EL (cell line): ENCODE measurements around the gene RBM47.

Experiments used
- DNase-seq: peaks from one replicate; pipeline ENCODE4 v3.0.0-alpha.2; 2016

Gene RBM47

GRCh38 chr4:40481977-40482376 is 147.7 kb downstream of the RBM47 start:
- no peak for DNase-seq

- DNase-seq, result no peak
Observed at GRCh38 chr4:40480291-40480690, 149.4 kb downstream of the RBM47 start.

- no peak for DNase-seq
Observed at GRCh38 chr4:40479378-40479777, 150.3 kb downstream of the RBM47 start.

- DNase-seq, result no peak
Observed at GRCh38 chr4:40475609-40476008, 154.1 kb downstream of the RBM47 start.

GRCh38 chr4:40473578-40474388 is 155.9 kb downstream of the RBM47 start:
- DNase-seq, result no peak

GRCh38 chr4:40471923-40472322 is 157.7 kb downstream of the RBM47 start:
- no peak for DNase-seq

- DNase-seq, result no peak
Observed at GRCh38 chr4:40466789-40467188, 162.9 kb downstream of the RBM47 start.

- DNase-seq, result no peak
Observed at GRCh38 chr4:40462326-40462725, 167.3 kb downstream of the RBM47 start.

- DNase-seq, result no peak
Observed at GRCh38 chr4:40461879-40462278, 167.8 kb downstream of the RBM47 start.

- no peak for DNase-seq
Observed at GRCh38 chr4:40461062-40461461, 168.6 kb downstream of the RBM47 start.

GRCh38 chr4:40458683-40459082 is 171.0 kb downstream of the RBM47 start:
- no peak for DNase-seq

- DNase-seq, result no peak
Observed at GRCh38 chr4:40458109-40458508, 171.6 kb downstream of the RBM47 start.

GRCh38 chr4:40455340-40455902 is 174.2 kb downstream of the RBM47 start:
- no peak for DNase-seq

GRCh38 chr4:40454816-40455215 is 174.8 kb downstream of the RBM47 start:
- DNase-seq, result no peak

- DNase-seq, result no peak
Observed at GRCh38 chr4:40453912-40454311, 175.8 kb downstream of the RBM47 start.

GRCh38 chr4:40448875-40449274 is 180.8 kb downstream of the RBM47 start:
- DNase-seq, result no peak

- DNase-seq, result no peak
Observed at GRCh38 chr4:40446839-40447238, 182.8 kb downstream of the RBM47 start.

- DNase-seq, result peak; percentile 10
Observed at GRCh38 chr4:40446261-40446750, 183.4 kb downstream of the RBM47 start.

- no peak for DNase-seq
Observed at GRCh38 chr4:40445671-40446070, 184.0 kb downstream of the RBM47 start.

GRCh38 chr4:40441430-40441829 is 188.2 kb downstream of the RBM47 start:
- DNase-seq, result no peak

GRCh38 chr4:40439519-40439918 is 190.1 kb downstream of the RBM47 start:
- DNase-seq, result no peak

- DNase-seq, result no peak
Observed at GRCh38 chr4:40438384-40439026, 191.2 kb downstream of the RBM47 start.

GRCh38 chr4:40437741-40438383 is 191.8 kb downstream of the RBM47 start:
- DNase-seq, result no peak
